A673 (cell line): ENCODE results near the gene GPX3.

Experiments
- EZH2 ChIP-seq: fragments of 200-600 bp; sonication (generic); IDR thresholded peaks from 2 replicates; pipeline ENCODE4 v1.6.1; 2017; ENCODE audit warnings: borderline replicate concordance, low read depth, mild to moderate bottlenecking, mixed read lengths, antibody characterized with exemption, low read length; ENCODE audit not compliant: poor library complexity, severe bottlenecking
- TF ChIP-seq, protein P1 (sequence below): fragments of 300-800, 200-600 bp; sonication (generic); conservative IDR thresholded peaks from 2 replicates; pipeline ENCODE4 v1.5.1; 2017; ENCODE audit warnings: low read depth, mild to moderate bottlenecking, antibody characterized with exemption, low read length, moderate library complexity, mixed read lengths

DNA sequence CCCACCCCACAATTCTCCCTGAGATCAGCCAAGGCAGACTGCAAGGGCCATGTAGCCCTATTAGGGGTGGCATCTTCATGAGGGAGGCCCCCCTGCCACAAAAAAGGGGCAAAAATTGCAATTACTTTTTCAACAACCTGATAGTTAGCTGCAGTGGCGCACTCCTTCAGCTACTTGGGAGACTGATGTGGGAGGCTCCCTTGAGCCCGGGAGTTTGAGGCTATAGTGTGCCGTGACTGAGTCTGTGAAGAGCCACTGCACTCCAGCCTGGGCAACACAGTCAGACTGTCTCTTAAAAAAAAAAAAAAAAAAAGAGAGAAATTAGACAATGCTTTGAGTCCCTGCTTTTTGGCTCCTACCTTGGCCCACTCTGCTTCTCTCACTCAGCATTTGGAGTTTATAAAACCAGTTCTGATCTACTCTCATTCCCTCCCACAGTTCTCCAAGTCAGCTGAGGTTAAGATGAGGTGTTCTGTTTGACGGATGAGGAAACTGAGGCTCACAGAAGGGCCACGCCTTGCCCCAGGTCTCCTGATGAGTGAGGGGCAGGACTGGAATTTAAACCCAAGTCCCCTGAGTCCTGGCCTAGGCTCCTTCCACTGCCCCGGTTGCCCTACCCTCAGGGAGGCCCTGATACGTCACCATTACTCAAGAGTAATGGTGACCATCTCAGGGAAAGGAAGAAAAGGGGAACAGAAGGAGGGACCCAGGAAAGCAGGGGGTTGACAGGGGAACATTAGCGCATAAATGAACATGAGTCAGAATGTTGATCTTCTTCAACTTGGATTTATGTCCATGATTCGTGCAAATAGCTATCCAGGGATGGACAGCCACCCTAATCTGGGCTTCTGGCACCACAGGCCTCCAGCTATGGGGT lies 9.0 kb downstream of the GPX3 start:
- TF ChIP-seq, protein P1, sequence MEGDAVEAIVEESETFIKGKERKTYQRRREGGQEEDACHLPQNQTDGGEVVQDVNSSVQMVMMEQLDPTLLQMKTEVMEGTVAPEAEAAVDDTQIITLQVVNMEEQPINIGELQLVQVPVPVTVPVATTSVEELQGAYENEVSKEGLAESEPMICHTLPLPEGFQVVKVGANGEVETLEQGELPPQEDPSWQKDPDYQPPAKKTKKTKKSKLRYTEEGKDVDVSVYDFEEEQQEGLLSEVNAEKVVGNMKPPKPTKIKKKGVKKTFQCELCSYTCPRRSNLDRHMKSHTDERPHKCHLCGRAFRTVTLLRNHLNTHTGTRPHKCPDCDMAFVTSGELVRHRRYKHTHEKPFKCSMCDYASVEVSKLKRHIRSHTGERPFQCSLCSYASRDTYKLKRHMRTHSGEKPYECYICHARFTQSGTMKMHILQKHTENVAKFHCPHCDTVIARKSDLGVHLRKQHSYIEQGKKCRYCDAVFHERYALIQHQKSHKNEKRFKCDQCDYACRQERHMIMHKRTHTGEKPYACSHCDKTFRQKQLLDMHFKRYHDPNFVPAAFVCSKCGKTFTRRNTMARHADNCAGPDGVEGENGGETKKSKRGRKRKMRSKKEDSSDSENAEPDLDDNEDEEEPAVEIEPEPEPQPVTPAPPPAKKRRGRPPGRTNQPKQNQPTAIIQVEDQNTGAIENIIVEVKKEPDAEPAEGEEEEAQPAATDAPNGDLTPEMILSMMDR = no peak
- no peak for TF ChIP-seq EZH2
